Activated naive CD8-positive, alpha-beta T cell treated with anti-CD3 and anti-CD28 coated beads, Interleukin-2, amount 50 U/mL, for 24 hours (primary cell): ENCODE measurements around the gene IL10.
A peak's percentile ranks its signal among the peaks of the same experiment; 100 is the strongest.
"Not testable (repeated sequence)": the region's sequence is repeated elsewhere in the genome, so short reads cannot be mapped to it uniquely, and the experiment has no call there.

Source experiments
- ATAC-seq: fragments of 150-1000 bp; cut with Tn5 transposase; one replicate; pipeline ENCODE4 v1.10.0; 2021
- DNase-seq: peaks from one replicate; pipeline ENCODE4 v3.0.0; 2021
- H3K27ac Mint-ChIP-seq: one replicate; pipeline ENCODE4 v1.8.0; 2021; ENCODE audit warnings: mild to moderate bottlenecking, mixed read lengths
- H3K27me3 Mint-ChIP-seq: one replicate; pipeline ENCODE4 v1.8.0; 2021; ENCODE audit warnings: mixed read lengths
- H3K36me3 Mint-ChIP-seq: one replicate; pipeline ENCODE4 v1.8.0; 2021; ENCODE audit warnings: low read depth, mixed read lengths
- H3K4me1 Mint-ChIP-seq: one replicate; pipeline ENCODE4 v1.8.0; 2021; ENCODE audit warnings: mixed read lengths
- H3K4me3 Mint-ChIP-seq: one replicate; pipeline ENCODE4 v1.8.0; 2021; ENCODE audit warnings: mild to moderate bottlenecking, moderate library complexity, mixed read lengths
- H3K9me3 Mint-ChIP-seq: one replicate; pipeline ENCODE4 v1.8.0; 2021; ENCODE audit warnings: mixed read lengths

The IL10 gene

DNA sequence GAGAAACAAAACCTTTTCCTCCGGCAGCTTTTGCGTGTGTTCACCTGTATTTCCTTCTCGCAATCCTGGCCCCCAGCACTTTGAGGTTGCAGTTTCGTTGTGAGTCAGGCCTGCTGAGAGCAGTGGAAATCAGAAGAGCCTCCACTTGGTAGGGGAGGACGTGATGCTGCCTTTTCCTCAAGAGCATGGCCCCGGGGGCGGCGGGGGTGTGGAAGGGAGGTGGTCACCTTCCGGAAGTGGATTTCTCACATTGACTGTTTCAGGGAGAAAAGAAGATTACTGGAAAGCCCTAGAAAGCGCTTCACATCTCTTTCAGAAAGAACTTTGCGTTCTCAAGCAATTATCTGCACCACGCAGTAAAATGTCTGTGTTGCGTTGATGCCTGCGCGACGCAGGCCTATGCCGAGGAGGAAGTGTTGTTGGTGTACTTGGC, 12.2 kb upstream of the IL10 start:
- Mint-ChIP-seq H3K27ac (peak overlapping the region; percentile 78), H3K27me3 (peaks cover 15% of the 10 kb centered on the region), H3K9me3 (no peaks in the 10 kb centered on the region), H3K4me3 (peak overlapping the region; percentile 47), H3K36me3 (peaks cover 2% of the 10 kb centered on the region), H3K4me1 (peaks cover 71% of the 10 kb centered on the region)
- ATAC-seq (peak; percentile 65), DNase-seq (peak; percentile 87)

GRCh38 chr1:206783506-206783905, 11.2 kb upstream of the IL10 start:
- Mint-ChIP-seq H3K36me3 (peaks cover 2% of the 10 kb centered on the region), H3K27ac (peak overlapping the region; percentile 78), H3K4me3 (no peak overlapping the region), H3K4me1 (peaks cover 66% of the 10 kb centered on the region), H3K9me3 (no peaks in the 10 kb centered on the region), H3K27me3 (peaks cover 11% of the 10 kb centered on the region)
- DNase-seq (no peak), ATAC-seq (no peak)

GRCh38 chr1:206782448-206782847, 10.2 kb upstream of the IL10 start:
- ATAC-seq (peak; percentile 71), DNase-seq (peak; percentile 48)
- peak overlapping the region; percentile 24 for H3K4me3 Mint-ChIP-seq
- H3K27ac Mint-ChIP-seq, result peak overlapping the region; percentile 55
- H3K9me3 Mint-ChIP-seq, result no peaks in the 10 kb centered on the region
- peaks cover 57% of the 10 kb centered on the region for H3K4me1 Mint-ChIP-seq
- peaks cover 15% of the 10 kb centered on the region for H3K27me3 Mint-ChIP-seq
- H3K36me3 Mint-ChIP-seq, result peaks cover 2% of the 10 kb centered on the region

GRCh38 chr1:206779638-206780037, 7.3 kb upstream of the IL10 start:
- ATAC-seq (no peak), DNase-seq (no peak)
- H3K36me3 Mint-ChIP-seq, result peaks cover 2% of the 10 kb centered on the region
- H3K27me3 Mint-ChIP-seq, result peaks cover 5% of the 10 kb centered on the region
- H3K9me3 Mint-ChIP-seq, result no peaks in the 10 kb centered on the region
- H3K27ac Mint-ChIP-seq, result no peak overlapping the region
- peaks cover 36% of the 10 kb centered on the region for H3K4me1 Mint-ChIP-seq
- no peak overlapping the region for H3K4me3 Mint-ChIP-seq

GRCh38 chr1:206778911-206779310, 6.6 kb upstream of the IL10 start:
- peaks cover 35% of the 10 kb centered on the region for H3K4me1 Mint-ChIP-seq
- not testable (repeated sequence) for ATAC-seq, H3K9me3 Mint-ChIP-seq, DNase-seq, H3K27ac Mint-ChIP-seq, H3K27me3 Mint-ChIP-seq, H3K4me3 Mint-ChIP-seq, H3K36me3 Mint-ChIP-seq

DNA sequence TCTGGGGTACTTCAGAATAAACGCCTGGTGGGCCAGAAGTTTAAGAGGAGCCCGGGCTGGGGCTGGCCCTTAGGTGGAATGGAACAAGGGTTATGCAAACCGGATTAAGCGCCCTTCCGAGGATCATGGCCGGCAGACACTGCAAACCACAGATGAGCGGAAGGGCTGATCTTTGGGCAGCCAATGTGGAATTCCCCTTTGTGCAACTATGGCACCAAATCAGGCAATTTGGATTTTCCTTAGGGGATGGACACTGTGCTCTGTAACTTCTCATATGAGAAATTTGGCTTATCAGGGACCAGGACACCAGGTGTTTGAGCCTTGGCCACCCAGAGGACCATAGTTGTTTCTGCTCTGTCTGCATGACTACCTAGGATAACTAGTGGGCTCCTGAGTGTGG, 5.7 kb upstream of the IL10 start:
- no peak for ATAC-seq
- no peak overlapping the region for H3K4me3 Mint-ChIP-seq
- H3K4me1 Mint-ChIP-seq, result peaks cover 34% of the 10 kb centered on the region
- no peak for DNase-seq
- H3K27me3 Mint-ChIP-seq, result peaks cover 7% of the 10 kb centered on the region
- H3K36me3 Mint-ChIP-seq, result no peaks in the 10 kb centered on the region
- no peaks in the 10 kb centered on the region for H3K9me3 Mint-ChIP-seq
- no peak overlapping the region for H3K27ac Mint-ChIP-seq

DNA sequence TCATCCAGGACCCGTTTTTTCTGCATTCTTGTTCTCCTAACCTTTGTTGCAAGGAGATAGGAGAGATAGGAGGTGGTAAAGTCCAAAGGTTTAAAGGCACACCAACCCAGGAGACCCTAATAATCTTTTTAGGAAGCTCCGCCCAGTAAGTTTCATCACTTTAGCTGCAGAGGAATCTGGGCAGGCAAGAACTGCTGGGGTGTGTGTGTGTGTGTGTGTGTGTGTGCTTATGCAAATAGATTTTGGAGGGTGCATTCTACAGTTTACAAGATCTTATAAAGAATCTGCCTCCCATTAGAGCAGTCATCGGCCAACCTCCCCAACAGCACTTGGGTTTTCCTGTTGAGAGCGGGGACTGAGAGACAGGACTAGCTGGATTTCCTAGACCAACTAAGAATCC, 3.9 kb upstream of the IL10 start:
- no peak for ATAC-seq
- Mint-ChIP-seq H3K9me3 (no peaks in the 10 kb centered on the region), H3K27me3 (peaks cover 17% of the 10 kb centered on the region), H3K4me3 (no peak overlapping the region), H3K4me1 (peaks cover 35% of the 10 kb centered on the region), H3K36me3 (no peaks in the 10 kb centered on the region), H3K27ac (no peak overlapping the region)
- DNase-seq, result no peak

DNA sequence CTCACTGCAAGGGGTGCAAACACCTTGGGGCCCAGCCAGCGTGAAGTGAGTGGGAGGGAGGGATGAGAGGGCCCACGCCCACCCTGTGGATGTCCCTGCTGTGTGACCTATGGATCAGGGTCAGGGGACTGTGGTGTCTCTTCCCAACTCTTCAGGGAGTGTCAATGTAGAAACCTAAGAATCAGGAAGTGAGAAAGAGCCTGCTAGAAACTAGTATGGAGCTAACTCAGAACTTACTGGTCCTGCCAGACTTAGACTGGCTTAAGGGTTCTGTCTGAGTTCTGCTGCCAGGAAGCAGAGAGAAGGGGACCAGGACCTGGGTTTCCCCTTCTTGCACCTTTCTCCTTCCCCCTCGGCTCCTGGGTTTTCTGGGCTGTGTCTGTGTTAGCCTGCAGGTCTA, 1.8 kb upstream of the IL10 start:
- H3K27me3 Mint-ChIP-seq, result peaks cover 22% of the 10 kb centered on the region
- DNase-seq (no peak), ATAC-seq (no peak)
- no peak overlapping the region for H3K4me3 Mint-ChIP-seq
- no peak overlapping the region for H3K27ac Mint-ChIP-seq
- H3K36me3 Mint-ChIP-seq, result no peaks in the 10 kb centered on the region
- peaks cover 57% of the 10 kb centered on the region for H3K4me1 Mint-ChIP-seq
- H3K9me3 Mint-ChIP-seq, result no peaks in the 10 kb centered on the region

DNA sequence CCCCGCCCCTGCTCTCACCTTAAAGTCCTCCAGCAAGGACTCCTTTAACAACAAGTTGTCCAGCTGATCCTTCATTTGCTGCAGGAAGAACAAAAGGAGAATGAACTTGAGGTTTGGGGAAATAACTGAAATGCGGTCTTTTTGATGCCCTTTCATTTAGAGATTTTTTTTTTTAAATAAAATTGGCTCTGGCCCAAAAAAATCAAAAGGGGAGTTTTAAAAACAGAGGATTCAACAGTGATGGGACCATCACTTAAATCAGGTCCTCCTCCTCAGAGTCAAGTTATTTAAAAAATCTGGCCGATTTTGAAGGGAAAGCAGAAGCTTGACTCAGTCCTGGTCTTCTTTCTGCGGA, 979 bp downstream of the IL10 start:
- Mint-ChIP-seq H3K4me3 (peak overlapping the region; percentile 20), H3K27ac (no peak overlapping the region), H3K4me1 (peaks cover 82% of the 10 kb centered on the region)

DNA sequence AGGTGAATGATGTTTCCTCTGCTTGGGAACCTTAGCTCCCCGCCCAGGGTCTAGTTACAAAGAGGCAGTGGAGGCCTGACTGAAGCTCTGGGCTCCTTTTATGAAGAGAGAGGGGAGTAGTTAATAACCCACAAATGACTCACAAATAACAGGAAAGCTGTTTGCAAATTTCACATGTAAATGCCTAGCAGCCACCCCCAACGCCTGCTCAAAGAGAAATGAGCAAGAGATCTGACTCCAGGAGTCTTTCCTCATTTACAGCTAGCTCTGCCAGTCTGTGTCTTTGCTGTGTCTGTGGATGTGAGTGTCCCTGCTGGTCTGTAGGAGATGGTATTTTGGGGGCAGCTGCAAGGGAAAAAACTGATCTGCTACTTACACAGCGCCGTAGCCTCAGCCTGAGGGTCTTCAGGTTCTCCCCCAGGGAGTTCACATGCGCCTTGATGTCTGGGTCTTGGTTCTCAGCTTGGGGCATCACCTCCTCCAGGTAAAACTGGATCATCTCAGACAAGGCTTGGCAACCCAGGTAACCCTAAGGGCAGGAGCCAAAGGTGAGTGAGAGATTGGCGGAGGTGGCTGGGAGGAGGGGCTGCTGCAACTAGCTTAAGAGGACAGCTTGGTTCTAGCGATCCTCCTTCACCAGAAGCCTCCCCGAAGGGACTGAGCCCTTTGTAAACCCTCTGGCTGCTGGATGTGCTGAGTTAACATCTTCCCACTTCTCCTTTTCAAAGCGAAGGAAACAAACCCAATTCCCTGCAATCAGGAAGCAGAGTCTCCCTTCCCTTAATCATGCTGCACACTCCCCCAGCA, 1.6 kb downstream of the IL10 start, which contains the start of gene IL19:
Gene IL19, plus strand, starts transcription at position 243 of the 807 bp plus-strand sequence. CDS start 65,890 bp downstream, outside the sequence.
- ATAC-seq, result no peak
- no peak for DNase-seq
- no peak within 1 kb of the TSS for H3K27ac Mint-ChIP-seq
- H3K36me3 Mint-ChIP-seq, result no peaks in the 10 kb centered on the region
- H3K27me3 Mint-ChIP-seq, result peaks cover 21% of the 10 kb centered on the region
- no peaks in the 10 kb centered on the region for H3K9me3 Mint-ChIP-seq
- H3K4me1 Mint-ChIP-seq, result peaks cover 88% of the 10 kb centered on the region
- H3K4me3 Mint-ChIP-seq, result peak within 1 kb of the TSS; percentile 20

More for the DNA sequence above, 979 bp downstream of the IL10 start:
- H3K27me3 Mint-ChIP-seq, result peaks cover 20% of the 10 kb centered on the region
- H3K9me3 Mint-ChIP-seq, result no peaks in the 10 kb centered on the region
- ATAC-seq (no peak), DNase-seq (no peak)
- H3K36me3 Mint-ChIP-seq, result no peaks in the 10 kb centered on the region

DNA sequence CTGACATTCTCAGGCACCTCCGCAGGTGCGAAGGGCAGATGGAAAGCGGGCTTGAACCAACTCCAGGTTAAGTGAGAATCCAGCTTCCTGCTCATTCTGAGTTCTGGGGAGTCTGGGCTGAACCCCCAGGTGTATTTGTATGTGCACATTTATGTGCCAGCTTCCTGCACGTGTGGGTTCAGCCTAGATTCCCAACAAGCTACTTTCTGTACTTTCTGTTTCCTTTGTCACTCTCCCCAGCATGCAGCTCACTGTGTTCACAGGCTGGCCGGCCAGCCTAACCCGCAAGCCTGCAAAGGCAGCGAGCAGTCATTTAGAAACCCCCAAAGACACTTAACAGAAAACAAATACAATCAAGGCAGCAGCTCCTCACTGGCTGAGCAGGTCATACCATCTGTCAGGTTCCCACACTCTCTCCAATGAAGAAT, 3.0 kb downstream of the IL10 start:
- peaks cover 87% of the 10 kb centered on the region for H3K4me1 Mint-ChIP-seq
- no peaks in the 10 kb centered on the region for H3K36me3 Mint-ChIP-seq
- ATAC-seq (peak; percentile 80), DNase-seq (peak; percentile 63)
- no peaks in the 10 kb centered on the region for H3K9me3 Mint-ChIP-seq
- H3K27me3 Mint-ChIP-seq, result peaks cover 18% of the 10 kb centered on the region
- H3K27ac Mint-ChIP-seq, result peak overlapping the region; percentile 36
- no peak overlapping the region for H3K4me3 Mint-ChIP-seq

DNA sequence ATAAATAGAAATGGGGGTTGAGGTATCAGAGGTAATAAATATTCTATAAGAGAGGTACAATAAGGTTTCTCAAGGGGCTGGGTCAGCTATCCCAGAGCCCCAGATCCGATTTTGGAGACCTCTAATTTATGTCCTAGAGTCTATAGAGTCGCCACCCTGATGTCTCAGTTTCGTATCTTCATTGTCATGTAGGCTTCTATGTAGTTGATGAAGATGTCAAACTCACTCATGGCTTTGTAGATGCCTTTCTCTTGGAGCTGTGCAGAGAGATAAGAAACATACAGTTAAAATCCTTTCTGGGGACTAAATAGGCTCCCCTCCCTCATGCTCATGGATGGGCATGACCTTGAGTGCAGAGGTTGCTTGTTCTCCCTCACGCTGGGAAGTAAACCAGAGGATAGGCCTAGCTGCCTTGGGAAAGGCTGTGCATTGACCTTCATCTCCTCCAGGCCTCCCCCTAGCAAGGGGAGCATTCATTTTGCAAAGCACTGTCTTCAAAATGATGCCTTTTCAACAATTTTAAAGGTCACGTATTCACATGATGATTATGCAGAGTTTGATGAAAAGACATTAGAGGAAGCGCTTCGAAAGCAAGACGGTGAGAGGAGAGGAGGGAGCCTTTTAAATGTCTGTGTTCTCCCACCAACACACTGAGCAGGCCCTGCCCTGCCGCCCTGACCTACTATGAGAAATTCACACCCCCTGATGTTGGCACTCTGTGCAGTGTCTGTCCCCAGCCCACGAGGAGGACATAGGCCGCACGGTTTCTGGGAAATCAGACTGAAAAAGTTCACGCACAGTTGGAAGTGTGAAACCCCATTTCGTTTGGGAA, 3.6 kb downstream of the IL10 start:
- Mint-ChIP-seq H3K27me3 (peaks cover 18% of the 10 kb centered on the region), H3K36me3 (no peaks in the 10 kb centered on the region), H3K4me1 (peaks cover 87% of the 10 kb centered on the region), H3K4me3 (no peak overlapping the region), H3K9me3 (no peaks in the 10 kb centered on the region), H3K27ac (peak overlapping the region; percentile 50)
- ATAC-seq, result no peak
- no peak for DNase-seq

DNA sequence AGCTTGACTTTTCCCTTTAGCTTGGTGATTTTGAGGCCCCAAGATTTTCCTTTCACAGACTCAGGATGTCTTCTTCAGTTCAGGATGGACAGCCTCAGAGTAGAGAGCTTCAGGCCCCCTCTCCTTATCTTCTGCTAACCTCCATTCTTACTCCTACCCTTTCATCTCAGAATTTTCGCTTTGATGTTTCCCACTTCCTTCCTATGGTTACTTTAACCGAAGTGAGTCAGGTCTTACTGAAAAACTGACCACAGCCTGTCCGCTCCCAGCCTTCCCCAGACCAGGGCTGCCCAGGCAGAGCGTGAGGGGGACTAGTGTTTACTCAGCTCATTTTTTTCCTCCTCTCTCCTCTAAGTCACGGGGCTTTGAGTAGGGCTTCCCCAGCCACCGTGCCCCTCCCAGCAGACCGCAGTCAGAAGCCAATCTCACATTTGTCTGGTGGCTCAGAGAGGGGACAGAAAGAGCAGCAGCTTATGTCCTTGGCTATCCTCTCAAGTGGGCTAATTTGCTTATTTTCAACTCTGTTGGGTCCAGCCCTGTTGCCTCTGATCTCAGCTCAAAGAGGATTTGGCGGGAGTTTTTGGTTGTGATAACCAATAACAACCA, 5.9 kb downstream of the IL10 start:
- ATAC-seq (peak; percentile 78), DNase-seq (peak; percentile 72)
- Mint-ChIP-seq H3K27me3 (peaks cover 8% of the 10 kb centered on the region), H3K27ac (peak overlapping the region; percentile 89), H3K36me3 (no peaks in the 10 kb centered on the region), H3K9me3 (no peaks in the 10 kb centered on the region), H3K4me1 (peaks cover 75% of the 10 kb centered on the region), H3K4me3 (peak overlapping the region; percentile 64)

GRCh38 chr1:206765771-206766170, 6.5 kb downstream of the IL10 start:
- H3K27me3 Mint-ChIP-seq, result not testable (repeated sequence)
- peaks cover 71% of the 10 kb centered on the region for H3K4me1 Mint-ChIP-seq

More at GRCh38 chr1:206765771-206766170, 6.5 kb downstream of the IL10 start:
- H3K27ac Mint-ChIP-seq, result peak overlapping the region; percentile 89
- not testable (repeated sequence) for H3K4me3 Mint-ChIP-seq, H3K9me3 Mint-ChIP-seq, ATAC-seq, H3K36me3 Mint-ChIP-seq, DNase-seq
